K562 (cell line): ENCODE results near the gene C11orf65. TPM values are rescaled to one million over a fixed set of nuclear protein-coding genes. Genes with fewer than 3 reads are reported as not detected.
A peak's percentile ranks its signal among the peaks of the same experiment; 100 is the strongest.

Experiments used
- BCL6 ChIP-seq: fragments of 250-450 bp; sonication (Bioruptor Pico); IDR thresholded peaks from 2 replicates; pipeline ENCODE4 v1.4.0; 2020
- CBX1 ChIP-seq: sonication (generic); IDR thresholded peaks from 2 replicates; pipeline ENCODE4 v1.6.1; 2016; ENCODE audit warnings: antibody characterized with exemption, low read depth, mild to moderate bottlenecking
- CBX8 ChIP-seq: fragments of 200-600 bp; sonication (generic); IDR thresholded peaks from 2 replicates; pipeline ENCODE4 v1.6.1; 2012; ENCODE audit warnings: borderline replicate concordance, mixed run types, low read depth, mild to moderate bottlenecking, moderate library complexity, mixed read lengths, low read length, control low read depth, inconsistent platforms; ENCODE audit not compliant: poor library complexity, severe bottlenecking; ENCODE audit errors: extremely low read depth
- DIDO1 ChIP-seq: fragments of 450-650 bp; IDR thresholded peaks from 2 replicates; pipeline ENCODE4 v1.6.1; 2016; ENCODE audit warnings: low read depth, missing biosample characterization, missing genetic modification characterization
- E2F4 ChIP-seq: sonication (generic); formaldehyde crosslinking; IDR thresholded peaks from 2 replicates; pipeline ENCODE4 v1.8.0; 2022; ENCODE audit warnings: mild to moderate bottlenecking, low read depth, missing genetic modification reagents
- EWSR1 ChIP-seq: fragments of 450-650 bp; IDR thresholded peaks from 2 replicates; pipeline ENCODE4 v1.6.1; 2018; ENCODE audit warnings: borderline replicate concordance, mild to moderate bottlenecking, low read depth, moderate library complexity; ENCODE audit not compliant: partially characterized antibody
- GATAD2A ChIP-seq: fragments of 450-650 bp; IDR thresholded peaks from 2 replicates; pipeline ENCODE4 v1.6.1; 2017
- HDAC2 ChIP-seq: fragments of 450-650 bp; IDR thresholded peaks from 2 replicates; pipeline ENCODE4 v1.6.1; 2016; ENCODE audit warnings: mild to moderate bottlenecking
- HIVEP1 ChIP-seq: fragments of 250-450 bp; sonication (Bioruptor Pico); IDR thresholded peaks from 2 replicates; pipeline ENCODE4 v1.4.0; 2020; ENCODE audit warnings: mild to moderate bottlenecking
- MAFF ChIP-seq: IDR thresholded peaks from 2 replicates; pipeline ENCODE4 v1.6.1; 2012; ENCODE audit warnings: low read length, improper control_type of control experiment
- MLX ChIP-seq, 2 experiments: fragments of 450-650 bp in 1 of 2; sonication (generic) in 1 of 2; formaldehyde crosslinking; conservative IDR thresholded peaks; 2 replicates each; pipeline versions ENCODE4 v1.4.0 to v1.8.1; 2020 to 2022; ENCODE audit warnings: mild to moderate bottlenecking in 1 of 2, missing genetic modification reagents in 1 of 2
- NR4A1 ChIP-seq, 2 experiments: fragments of 250-450 bp in 1 of 2; fragments of 450-650 bp in 1 of 2; sonication (Bioruptor Pico) in 1 of 2; IDR thresholded peaks; 2 replicates each; pipeline versions ENCODE4 v1.4.0 to v1.6.1; 2016 to 2020; ENCODE audit warnings: mild to moderate bottlenecking in 2 of 2, missing compliant biosample characterization in 1 of 2, missing genetic modification characterization in 1 of 2, moderate library complexity in 1 of 2
- PCBP1 ChIP-seq: fragments of 200-400 bp; formaldehyde crosslinking; IDR thresholded peaks from 2 replicates; pipeline ENCODE4 v1.6.1; 2018; ENCODE audit warnings: mild to moderate bottlenecking, low read depth, low read length; ENCODE audit not compliant: poor library complexity, severe bottlenecking
- PHF8 ChIP-seq: fragments of 200-600 bp; sonication (generic); IDR thresholded peaks from 2 replicates; pipeline ENCODE4 v1.6.1; 2012; ENCODE audit warnings: mixed run types, mild to moderate bottlenecking, inconsistent platforms, low read length, moderate library complexity, borderline replicate concordance
- PTRF ChIP-seq: fragments of 450-650 bp; IDR thresholded peaks from 2 replicates; pipeline ENCODE4 v1.6.1; 2016; ENCODE audit warnings: mild to moderate bottlenecking, missing genetic modification characterization, missing compliant biosample characterization
- SOX6 ChIP-seq: fragments of 450-650 bp; IDR thresholded peaks from 2 replicates; pipeline ENCODE4 v1.6.1; 2014; ENCODE audit warnings: mild to moderate bottlenecking
- TEAD2 ChIP-seq: fragments of 450-650 bp; IDR thresholded peaks from 2 replicates; pipeline ENCODE4 v1.6.1; 2016; ENCODE audit warnings: missing genetic modification characterization, control low read depth, missing compliant biosample characterization
- ZC3H4 ChIP-seq: sonication (generic); formaldehyde crosslinking; IDR thresholded peaks from 2 replicates; pipeline ENCODE4 v1.9.0; 2021; ENCODE audit warnings: missing genetic modification reagents, borderline replicate concordance
- ZNF778 ChIP-seq: fragments of 450-650 bp; formaldehyde crosslinking; IDR thresholded peaks from 2 replicates; pipeline ENCODE4 v1.4.0; 2020; ENCODE audit warnings: mild to moderate bottlenecking, moderate library complexity
- polyA plus RNA-seq, 8 experiments: library from polyadenylated mRNA; depleted of rRNA in 4 of 8; stranded (reverse) in 5 of 8; unstranded in 3 of 8; fragments of >200 nt; fragmentation: Nextera tagmentation in 2 of 8; fragmentation: Illumina TruSeq in 1 of 8; extraction: Ambion mirVana in 2 of 8; extraction: Trizol in 1 of 8; gene quantifications; 2 replicates each; pipeline versions ENCODE4 v1.2.1 to v1.2.3, GENCODE V29; 2011 to 2014; ENCODE audit warnings: inconsistent platforms in 1 of 8, missing spikeins in 1 of 8
- total RNA-seq, 7 experiments: library from RNA; depleted of rRNA in 6 of 7; stranded (reverse); fragments of >200 nt in 6 of 7; fragmentation: Illumina TruSeq in 2 of 7; extraction: Trizol in 2 of 7; gene quantifications; 2 replicates each; pipeline versions ENCODE4 v1.2.1 to v1.2.3, GENCODE V29; 2011 to 2021; ENCODE audit warnings: low replicate concordance in 1 of 7
- TF ChIP-seq, protein P1 (sequence below): IDR thresholded peaks from 3 replicates; pipeline ENCODE4 v1.6.1; 2011; ENCODE audit warnings: borderline replicate concordance, mild to moderate bottlenecking; ENCODE audit not compliant: insufficient read length, insufficient read depth
- TF ChIP-seq, protein P2 (sequence below): sonication (generic); formaldehyde crosslinking; IDR thresholded peaks from 2 replicates; pipeline ENCODE4 v1.8.1; 2023; ENCODE audit warnings: missing genetic modification reagents, mild to moderate bottlenecking, borderline replicate concordance

Gene C11orf65
- total and polyA plus RNA-seq, 9 of the 15 experiments (the other 6 are each of a cell fraction or from before 2014, with no cell fraction given): 1.0 to 2.1 (median 1.2) TPM

DNA sequence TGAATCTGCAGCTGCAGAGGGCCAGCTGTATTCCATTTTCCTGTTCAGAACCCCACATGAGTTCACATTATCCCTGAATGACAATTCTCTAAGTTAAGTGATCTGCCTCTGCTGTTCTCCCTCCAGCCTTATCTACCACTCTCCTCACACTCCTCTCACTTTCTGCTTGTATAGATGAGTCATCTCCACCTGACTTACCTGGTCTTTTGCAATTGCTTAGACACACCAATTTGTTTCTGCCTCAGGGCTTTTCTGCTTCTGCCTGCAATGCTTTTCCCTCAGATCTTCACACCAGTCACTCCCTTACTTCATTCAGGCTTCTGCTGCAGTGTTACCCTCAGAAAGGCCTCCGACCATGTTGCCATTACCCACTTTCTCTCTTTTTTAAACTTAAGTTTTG is 126.4 kb downstream of the C11orf65 start (continued):
- TF ChIP-seq ZC3H4 (CRISPR knock-in tag) (no peak), PCBP1 (no peak), BCL6 (CRISPR knock-in tag) (no peak), HIVEP1 (CRISPR knock-in tag) (no peak), GATAD2A (peak; percentile 57; the same call in 1 of the 2 replicates), SOX6 (peak; percentile 70), DIDO1 (tag) (no peak), CBX8 (no peak), MLX (CRISPR knock-in tag; conservative IDR thresholded peaks at IDR 0.05) (no peak), EWSR1 (no peak), MAFF (no peak), E2F4 (no peak), PTRF (no peak), TEAD2 (tag) (no peak), CBX1 (no peak), ZNF778 (CRISPR knock-in tag) (no peak), HDAC2 (no peak), PHF8 (no peak), NR4A1 (CRISPR knock-in tag; IDR thresholded peaks at IDR 0.05) (no peak), NR4A1 (tag; IDR thresholded peaks at IDR 0.05) (no peak)
- TF ChIP-seq, protein P1, sequence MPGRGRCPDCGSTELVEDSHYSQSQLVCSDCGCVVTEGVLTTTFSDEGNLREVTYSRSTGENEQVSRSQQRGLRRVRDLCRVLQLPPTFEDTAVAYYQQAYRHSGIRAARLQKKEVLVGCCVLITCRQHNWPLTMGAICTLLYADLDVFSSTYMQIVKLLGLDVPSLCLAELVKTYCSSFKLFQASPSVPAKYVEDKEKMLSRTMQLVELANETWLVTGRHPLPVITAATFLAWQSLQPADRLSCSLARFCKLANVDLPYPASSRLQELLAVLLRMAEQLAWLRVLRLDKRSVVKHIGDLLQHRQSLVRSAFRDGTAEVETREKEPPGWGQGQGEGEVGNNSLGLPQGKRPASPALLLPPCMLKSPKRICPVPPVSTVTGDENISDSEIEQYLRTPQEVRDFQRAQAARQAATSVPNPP: no peak
- TF ChIP-seq, protein P2, sequence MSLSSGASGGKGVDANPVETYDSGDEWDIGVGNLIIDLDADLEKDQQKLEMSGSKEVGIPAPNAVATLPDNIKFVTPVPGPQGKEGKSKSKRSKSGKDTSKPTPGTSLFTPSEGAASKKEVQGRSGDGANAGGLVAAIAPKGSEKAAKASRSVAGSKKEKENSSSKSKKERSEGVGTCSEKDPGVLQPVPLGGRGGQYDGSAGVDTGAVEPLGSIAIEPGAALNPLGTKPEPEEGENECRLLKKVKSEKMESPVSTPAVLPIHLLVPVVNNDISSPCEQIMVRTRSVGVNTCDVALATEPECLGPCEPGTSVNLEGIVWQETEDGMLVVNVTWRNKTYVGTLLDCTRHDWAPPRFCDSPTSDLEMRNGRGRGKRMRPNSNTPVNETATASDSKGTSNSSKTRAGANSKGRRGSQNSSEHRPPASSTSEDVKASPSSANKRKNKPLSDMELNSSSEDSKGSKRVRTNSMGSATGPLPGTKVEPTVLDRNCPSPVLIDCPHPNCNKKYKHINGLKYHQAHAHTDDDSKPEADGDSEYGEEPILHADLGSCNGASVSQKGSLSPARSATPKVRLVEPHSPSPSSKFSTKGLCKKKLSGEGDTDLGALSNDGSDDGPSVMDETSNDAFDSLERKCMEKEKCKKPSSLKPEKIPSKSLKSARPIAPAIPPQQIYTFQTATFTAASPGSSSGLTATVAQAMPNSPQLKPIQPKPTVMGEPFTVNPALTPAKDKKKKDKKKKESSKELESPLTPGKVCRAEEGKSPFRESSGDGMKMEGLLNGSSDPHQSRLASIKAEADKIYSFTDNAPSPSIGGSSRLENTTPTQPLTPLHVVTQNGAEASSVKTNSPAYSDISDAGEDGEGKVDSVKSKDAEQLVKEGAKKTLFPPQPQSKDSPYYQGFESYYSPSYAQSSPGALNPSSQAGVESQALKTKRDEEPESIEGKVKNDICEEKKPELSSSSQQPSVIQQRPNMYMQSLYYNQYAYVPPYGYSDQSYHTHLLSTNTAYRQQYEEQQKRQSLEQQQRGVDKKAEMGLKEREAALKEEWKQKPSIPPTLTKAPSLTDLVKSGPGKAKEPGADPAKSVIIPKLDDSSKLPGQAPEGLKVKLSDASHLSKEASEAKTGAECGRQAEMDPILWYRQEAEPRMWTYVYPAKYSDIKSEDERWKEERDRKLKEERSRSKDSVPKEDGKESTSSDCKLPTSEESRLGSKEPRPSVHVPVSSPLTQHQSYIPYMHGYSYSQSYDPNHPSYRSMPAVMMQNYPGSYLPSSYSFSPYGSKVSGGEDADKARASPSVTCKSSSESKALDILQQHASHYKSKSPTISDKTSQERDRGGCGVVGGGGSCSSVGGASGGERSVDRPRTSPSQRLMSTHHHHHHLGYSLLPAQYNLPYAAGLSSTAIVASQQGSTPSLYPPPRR (CRISPR knock-in tag): no peak
